Testis (tissue), 2 donors: ENCODE measurements around the gene TEX52.

Experiments used
- POLR2A ChIP-seq: fragments of 450-650 bp; IDR thresholded peaks from one replicate; pipeline ENCODE4 v1.6.1; 2017; ENCODE audit warnings: antibody characterized with exemption, mild to moderate bottlenecking, moderate library complexity
- TF ChIP-seq, protein P1 (sequence below), 3 experiments: fragments of 450-650 bp in 2 of 3; fragments of 200-600 bp in 1 of 3; sonication (generic) in 1 of 3; IDR thresholded peaks; one replicate each; pipeline ENCODE4 v1.5.1; 2016 to 2019; ENCODE audit warnings: antibody characterized with exemption in 3 of 3, mild to moderate bottlenecking in 2 of 3, moderate library complexity in 1 of 3

DNA sequence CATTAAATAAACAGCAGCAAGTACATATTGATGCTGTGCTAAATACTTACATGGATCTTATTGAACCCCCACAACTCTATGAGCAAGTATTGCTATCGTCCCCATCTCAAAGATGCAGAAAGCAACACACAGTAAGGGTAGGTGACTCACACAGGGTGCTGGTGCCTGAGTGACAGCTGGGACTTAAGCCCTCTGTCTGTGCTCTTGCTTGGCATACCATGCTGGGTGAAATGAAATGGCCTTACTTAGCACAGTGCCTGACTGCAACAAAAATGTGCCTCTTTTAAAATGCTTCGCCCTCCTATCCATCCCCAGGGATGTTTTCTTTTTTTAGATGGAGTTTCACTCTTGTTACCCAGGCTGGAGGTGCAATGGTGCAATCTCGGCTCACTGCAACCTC lies 788 bp downstream of the TEX52 start:
- TF ChIP-seq, protein P1, sequence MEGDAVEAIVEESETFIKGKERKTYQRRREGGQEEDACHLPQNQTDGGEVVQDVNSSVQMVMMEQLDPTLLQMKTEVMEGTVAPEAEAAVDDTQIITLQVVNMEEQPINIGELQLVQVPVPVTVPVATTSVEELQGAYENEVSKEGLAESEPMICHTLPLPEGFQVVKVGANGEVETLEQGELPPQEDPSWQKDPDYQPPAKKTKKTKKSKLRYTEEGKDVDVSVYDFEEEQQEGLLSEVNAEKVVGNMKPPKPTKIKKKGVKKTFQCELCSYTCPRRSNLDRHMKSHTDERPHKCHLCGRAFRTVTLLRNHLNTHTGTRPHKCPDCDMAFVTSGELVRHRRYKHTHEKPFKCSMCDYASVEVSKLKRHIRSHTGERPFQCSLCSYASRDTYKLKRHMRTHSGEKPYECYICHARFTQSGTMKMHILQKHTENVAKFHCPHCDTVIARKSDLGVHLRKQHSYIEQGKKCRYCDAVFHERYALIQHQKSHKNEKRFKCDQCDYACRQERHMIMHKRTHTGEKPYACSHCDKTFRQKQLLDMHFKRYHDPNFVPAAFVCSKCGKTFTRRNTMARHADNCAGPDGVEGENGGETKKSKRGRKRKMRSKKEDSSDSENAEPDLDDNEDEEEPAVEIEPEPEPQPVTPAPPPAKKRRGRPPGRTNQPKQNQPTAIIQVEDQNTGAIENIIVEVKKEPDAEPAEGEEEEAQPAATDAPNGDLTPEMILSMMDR (IDR thresholded peaks at IDR 0.05) = no peak
- no peak for TF ChIP-seq POLR2A
